A549 treated with CORT108297 at 1 μM for 4 hours (cell line): Measurements from ENCODE around the gene ASMTL. TPM values are rescaled to one million over a fixed set of nuclear protein-coding genes. Genes with fewer than 3 reads are reported as not detected.

Source experiments
- total RNA-seq: library from RNA; stranded (reverse); fragments of 200-300 nt; extraction: Qiagen RNA extraction; gene quantifications from 5 replicates; pipeline ENCODE4 v1.2.3, GENCODE V29; 2022

Gene ASMTL, protein sequence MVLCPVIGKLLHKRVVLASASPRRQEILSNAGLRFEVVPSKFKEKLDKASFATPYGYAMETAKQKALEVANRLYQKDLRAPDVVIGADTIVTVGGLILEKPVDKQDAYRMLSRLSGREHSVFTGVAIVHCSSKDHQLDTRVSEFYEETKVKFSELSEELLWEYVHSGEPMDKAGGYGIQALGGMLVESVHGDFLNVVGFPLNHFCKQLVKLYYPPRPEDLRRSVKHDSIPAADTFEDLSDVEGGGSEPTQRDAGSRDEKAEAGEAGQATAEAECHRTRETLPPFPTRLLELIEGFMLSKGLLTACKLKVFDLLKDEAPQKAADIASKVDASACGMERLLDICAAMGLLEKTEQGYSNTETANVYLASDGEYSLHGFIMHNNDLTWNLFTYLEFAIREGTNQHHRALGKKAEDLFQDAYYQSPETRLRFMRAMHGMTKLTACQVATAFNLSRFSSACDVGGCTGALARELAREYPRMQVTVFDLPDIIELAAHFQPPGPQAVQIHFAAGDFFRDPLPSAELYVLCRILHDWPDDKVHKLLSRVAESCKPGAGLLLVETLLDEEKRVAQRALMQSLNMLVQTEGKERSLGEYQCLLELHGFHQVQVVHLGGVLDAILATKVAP
- total RNA-seq, result 17.0 to 20.5 TPM (median 18.5 TPM) in 5 replicates

DNA sequence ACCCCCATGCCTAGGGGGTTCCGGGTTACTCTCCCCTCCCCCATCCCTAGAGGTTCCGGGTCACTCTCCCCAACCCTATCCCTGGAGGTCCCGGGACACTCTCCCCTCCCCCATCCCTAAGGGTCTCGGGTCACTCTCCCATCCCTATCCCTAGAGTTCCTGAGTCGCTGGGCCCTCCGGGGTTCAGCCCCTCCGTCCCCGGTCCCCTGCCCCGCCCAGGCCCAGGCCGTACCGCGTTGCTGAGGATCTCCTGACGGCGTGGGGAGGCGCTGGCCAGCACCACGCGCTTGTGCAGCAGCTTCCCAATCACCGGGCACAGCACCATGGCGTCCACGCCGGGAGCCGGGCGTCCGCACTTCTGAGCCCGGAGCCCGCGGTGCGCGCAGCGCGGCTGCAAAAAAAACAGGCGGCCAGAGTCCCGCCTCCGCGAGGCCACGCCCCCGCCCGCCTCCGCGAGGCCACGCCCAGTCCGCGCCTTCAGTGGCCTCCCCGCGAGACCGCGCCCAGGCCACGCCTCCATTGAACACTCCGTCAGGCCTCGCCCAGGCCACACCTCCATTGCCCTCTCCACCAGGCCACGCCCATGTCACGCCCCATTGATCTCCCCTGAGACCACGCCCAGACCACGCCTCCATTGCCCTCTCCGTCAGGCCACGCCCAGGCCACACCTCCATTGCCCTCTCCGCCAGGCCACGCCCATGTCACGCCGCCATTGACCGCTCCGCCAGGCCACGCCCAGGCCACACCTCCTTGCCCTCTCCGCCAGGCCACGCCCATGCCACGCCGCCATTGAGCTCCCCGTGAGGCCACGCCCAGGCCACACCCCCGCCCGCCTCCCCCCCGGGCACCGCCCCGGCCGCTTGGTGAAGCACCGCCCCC is at the start of gene ASMTL:
Gene ASMTL, minus strand, starts transcription at position 394 of the 879 bp plus-strand sequence. Its CDS starts 69 bp downstream, at position 325.

DNA sequence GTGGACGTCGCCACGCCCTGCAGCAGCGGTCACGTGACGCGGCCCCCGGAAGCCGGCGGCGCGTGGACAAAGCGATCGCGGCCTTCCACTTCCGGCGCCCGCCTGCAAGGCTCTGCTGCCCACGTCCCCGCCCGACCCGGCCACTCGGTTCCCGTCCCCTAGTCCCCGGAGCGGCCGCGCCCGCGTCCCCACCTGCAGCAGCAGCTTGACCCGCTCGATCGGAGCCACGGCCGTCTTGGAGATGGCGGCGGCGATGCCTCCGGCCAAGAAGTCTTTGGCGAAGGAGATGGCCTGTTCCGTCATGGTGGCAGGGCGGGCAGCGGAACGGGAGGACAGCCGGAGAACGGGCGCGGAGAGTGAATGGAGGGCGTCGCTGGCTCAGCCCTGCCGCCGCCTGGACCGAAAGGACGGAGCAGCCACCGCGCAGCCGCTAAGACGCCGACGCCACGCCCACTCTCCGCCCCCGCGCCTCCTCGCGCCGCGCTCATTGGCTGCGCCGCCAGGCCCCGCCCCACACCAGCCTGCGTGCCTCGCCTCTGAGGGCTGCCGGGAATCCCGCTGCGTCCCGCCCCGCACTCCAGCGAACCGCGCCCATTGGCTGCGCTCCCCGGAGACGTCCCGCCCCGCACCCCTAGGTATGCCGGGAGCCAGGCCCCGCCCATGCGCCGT is 60.9 kb downstream of the ASMTL start, which contains the start of gene SLC25A6:
Gene SLC25A6, minus strand, starts transcription at position 407 of the 669 bp plus-strand sequence. Its CDS starts 104 bp downstream, at position 303.

Other genes starting within 250 kb of the ASMTL start
- gene CRLF2, start 240.3 kb downstream of the ASMTL start, total RNA-seq, result 0.98 to 1.5 TPM (median 1.3 TPM) in 5 replicates
- gene CSF2RA, start 184.1 kb downstream of the ASMTL start, total RNA-seq, result 3.4 to 4.9 TPM (median 4.4 TPM) in 5 replicates
- gene IL3RA, start 116.1 kb downstream of the ASMTL start, total RNA-seq, result 0.10 to 0.38 TPM (median 0.17 TPM) in 5 replicates
- gene SLC25A6, start 60.8 kb downstream of the ASMTL start, total RNA-seq, result 394 to 502 TPM (median 486 TPM) in 5 replicates
- 0.02 TPM in 4 of 5 replicates, not detected in the other for gene P2RY8, start 84.3 kb upstream of the ASMTL start, total RNA-seq
- 25.4 to 39.3 TPM (median 36.1 TPM) in 5 replicates for gene AKAP17A, start 138.7 kb upstream of the ASMTL start, total RNA-seq
- gene ASMT, start 162.2 kb upstream of the ASMTL start, total RNA-seq, result 0.12 to 0.44 TPM (median 0.32 TPM) in 4 of 5 replicates, not detected in the other